Stomach smooth muscle (tissue), 2 donors: ENCODE data around the gene TNFAIP8.

Source experiments
- H3K27ac ChIP-seq: one replicate; pipeline ENCODE4 v1.7.0; 2013; ENCODE audit warnings: mild to moderate bottlenecking, low read length, inconsistent platforms
- H3K27me3 ChIP-seq, 2 donors: one replicate each; pipeline ENCODE4 v1.7.0; 2013; ENCODE audit warnings: low read length in 2 of 2; ENCODE audit not compliant: insufficient read depth in 2 of 2, control insufficient read depth in 1 of 2
- H3K36me3 ChIP-seq, 2 donors: one replicate each; pipeline ENCODE4 v1.7.0; 2013; ENCODE audit warnings: low read length in 2 of 2; ENCODE audit not compliant: control insufficient read depth in 2 of 2, insufficient read depth in 2 of 2
- H3K4me1 ChIP-seq: one replicate; pipeline ENCODE4 v1.7.0; 2013; ENCODE audit warnings: low read length; ENCODE audit not compliant: control insufficient read depth, insufficient read depth
- H3K4me3 ChIP-seq, 2 donors: one replicate each; pipeline ENCODE4 v1.7.0; 2013; ENCODE audit warnings: low read length in 2 of 2
- H3K9ac ChIP-seq, 2 donors: one replicate each; pipeline ENCODE4 v1.7.0; 2013; ENCODE audit warnings: low read length in 2 of 2, mild to moderate bottlenecking in 1 of 2
- H3K9me3 ChIP-seq, 2 donors: one replicate each; pipeline ENCODE4 v1.7.0; 2013; ENCODE audit warnings: low read length in 2 of 2; ENCODE audit not compliant: control insufficient read depth in 2 of 2
- donor health status: healthy.
- donor health status: Pancreatic carcinoma.

Gene TNFAIP8

GRCh38 chr5:119385536-119386128 lies 29.8 kb downstream of the TNFAIP8 start:
- H3K4me1 ChIP-seq, result peaks cover 16% of the 10 kb centered on the region
- no peaks in the 10 kb centered on the region for H3K36me3 ChIP-seq
- H3K9ac ChIP-seq, result no peak overlapping the region
- no peaks in the 10 kb centered on the region for H3K9me3 ChIP-seq
- H3K4me3 ChIP-seq, result no peak overlapping the region
- H3K27ac ChIP-seq, result peak overlapping the region; percentile 43
- no peaks in the 10 kb centered on the region for H3K27me3 ChIP-seq

- Histone ChIP-seq H3K4me3 (no peak overlapping the region), H3K9me3 (no peaks in the 10 kb centered on the region), H3K27ac (peak overlapping the region; percentile 43), H3K9ac (no peak overlapping the region), H3K27me3 (no peaks in the 10 kb centered on the region), H3K36me3 (no peaks in the 10 kb centered on the region), H3K4me1 (peaks cover 16% of the 10 kb centered on the region)
These were observed 31.0 kb downstream of the TNFAIP8 start for GRCh38 chr5:119386596-119387344.

- Histone ChIP-seq H3K27me3 (no peaks in the 10 kb centered on the region), H3K4me3 (no peak overlapping the region), H3K27ac (peak overlapping the region; percentile 19), H3K9me3 (no peaks in the 10 kb centered on the region), H3K36me3 (peaks cover 3 to 4% of the 10 kb centered on the region in 2 donors), H3K4me1 (peaks cover 16% of the 10 kb centered on the region), H3K9ac (no peak overlapping the region)
These were observed 32.3 kb downstream of the TNFAIP8 start for GRCh38 chr5:119387945-119388618.

GRCh38 chr5:119388619-119389190 lies 32.9 kb downstream of the TNFAIP8 start:
- Histone ChIP-seq H3K27ac (peak overlapping the region; percentile 19), H3K27me3 (no peaks in the 10 kb centered on the region), H3K9ac (no peak overlapping the region), H3K4me1 (peaks cover 16% of the 10 kb centered on the region), H3K4me3 (no peak overlapping the region), H3K36me3 (peaks cover 4% of the 10 kb centered on the region in 2 donors), H3K9me3 (no peaks in the 10 kb centered on the region)

DNA sequence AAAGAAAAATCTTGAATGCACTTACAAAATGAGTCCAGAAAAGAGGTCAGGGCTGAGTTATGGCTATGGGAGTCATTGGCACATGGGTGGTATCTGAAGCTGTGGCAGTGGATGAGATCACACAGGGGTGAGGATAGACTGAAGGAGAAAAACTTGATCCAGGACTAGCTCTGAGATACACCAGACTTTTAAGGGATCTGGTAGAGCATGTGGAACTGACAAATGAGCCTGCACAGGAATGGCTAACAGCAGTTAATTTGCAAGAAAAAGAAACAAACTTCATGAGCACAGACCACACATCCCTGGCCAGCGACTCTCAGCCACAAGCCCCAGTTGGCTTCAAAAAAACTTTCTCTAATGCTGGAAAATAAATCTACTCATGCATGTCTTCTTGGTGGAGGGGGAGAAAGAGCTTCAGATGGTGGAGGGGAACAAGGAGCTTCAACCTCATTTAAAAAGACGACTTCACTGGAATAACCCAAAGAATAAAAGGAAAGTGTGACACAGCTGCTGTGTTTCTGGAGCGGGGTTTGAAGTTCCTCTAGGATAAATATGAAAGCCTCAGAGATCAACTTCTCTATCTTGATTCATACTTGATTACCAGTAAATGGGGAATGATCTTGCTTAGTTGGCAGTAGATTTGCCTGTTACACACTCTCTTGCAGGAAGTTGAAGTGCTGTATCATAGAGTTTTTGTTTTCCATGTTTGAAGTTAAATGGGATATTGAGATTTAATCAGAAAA lies 33.6 kb downstream of the TNFAIP8 start:
- Histone ChIP-seq H3K9ac (no peak overlapping the region), H3K27me3 (no peaks in the 10 kb centered on the region), H3K27ac (peak overlapping the region; percentile 76), H3K9me3 (no peaks in the 10 kb centered on the region), H3K4me1 (peaks cover 16% of the 10 kb centered on the region), H3K36me3 (peaks cover 4% of the 10 kb centered on the region in 2 donors), H3K4me3 (peak overlapping the region in 1 of 2 donors; percentile 52)

DNA sequence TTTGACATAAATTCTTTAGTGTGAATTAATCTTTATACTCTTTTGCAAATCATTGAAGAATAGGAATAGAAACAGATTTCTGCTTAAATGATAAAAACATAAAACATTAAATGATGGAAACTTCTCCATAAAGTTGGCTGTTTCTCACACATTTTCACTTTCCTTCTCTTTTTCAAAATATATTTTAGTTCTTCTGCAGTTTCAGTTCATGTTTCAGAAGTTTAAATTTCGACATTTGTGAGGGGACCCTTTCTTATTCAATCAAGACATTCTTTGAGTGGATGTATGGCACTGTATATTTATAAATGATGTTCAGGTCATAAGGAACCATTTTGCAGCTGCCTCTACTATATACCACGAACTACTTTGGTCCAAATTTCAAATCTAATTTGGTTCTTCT lies 34.6 kb downstream of the TNFAIP8 start:
- Histone ChIP-seq H3K27me3 (no peaks in the 10 kb centered on the region), H3K27ac (no peak overlapping the region), H3K9me3 (no peaks in the 10 kb centered on the region), H3K9ac (no peak overlapping the region), H3K36me3 (peaks cover 4 to 6% of the 10 kb centered on the region in 2 donors), H3K4me1 (peaks cover 16% of the 10 kb centered on the region), H3K4me3 (no peak overlapping the region)

DNA sequence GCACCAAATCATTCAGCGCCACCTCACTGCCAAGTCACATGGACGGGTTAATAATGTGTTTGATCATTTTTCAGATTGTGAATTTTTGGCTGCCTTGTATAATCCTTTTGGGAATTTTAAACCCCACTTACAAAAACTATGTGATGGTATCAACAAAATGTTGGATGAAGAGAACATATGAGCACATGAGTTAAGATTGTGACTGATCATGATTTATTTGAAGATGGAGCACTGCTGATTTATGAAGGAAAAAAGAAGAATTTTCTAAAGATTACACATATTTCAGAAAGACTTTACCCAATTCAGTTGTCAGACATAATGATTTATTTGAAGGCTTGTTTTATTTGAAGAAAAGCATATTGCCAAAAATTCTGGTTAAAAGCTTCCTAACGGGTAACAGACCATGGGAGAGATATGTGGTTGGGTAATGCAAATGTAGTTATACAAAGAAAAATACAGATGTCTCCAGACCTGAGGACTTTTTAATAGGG lies 37.4 kb downstream of the TNFAIP8 start:
- Histone ChIP-seq H3K9ac (no peak overlapping the region), H3K27me3 (no peaks in the 10 kb centered on the region), H3K4me1 (peaks cover 14% of the 10 kb centered on the region), H3K27ac (no peak overlapping the region), H3K4me3 (no peak overlapping the region), H3K9me3 (no peaks in the 10 kb centered on the region), H3K36me3 (peaks cover 4 to 6% of the 10 kb centered on the region in 2 donors)

DNA sequence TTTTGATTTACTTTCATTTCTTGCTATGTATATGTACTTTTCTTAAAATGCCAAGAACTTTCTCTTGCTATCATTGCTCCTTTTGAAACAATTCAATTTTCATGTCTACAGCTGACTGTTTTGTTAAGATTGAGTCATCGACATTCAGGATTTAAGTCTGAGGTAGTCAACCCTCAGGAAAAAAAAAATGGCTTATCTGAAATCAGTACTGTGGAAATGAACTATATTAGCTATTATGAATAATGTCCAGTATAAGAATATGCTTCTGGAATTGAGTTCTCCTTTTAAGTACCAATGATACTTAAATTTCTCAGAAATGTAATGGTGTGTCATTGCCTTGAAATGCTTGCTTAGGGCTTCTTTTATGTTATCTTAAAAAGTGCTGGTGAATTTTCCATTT lies 37.9 kb downstream of the TNFAIP8 start:
- no peaks in the 10 kb centered on the region for H3K27me3 ChIP-seq
- H3K9me3 ChIP-seq, result no peaks in the 10 kb centered on the region
- no peak overlapping the region for H3K27ac ChIP-seq
- peaks cover 9% of the 10 kb centered on the region for H3K4me1 ChIP-seq
- H3K9ac ChIP-seq, result no peak overlapping the region
- no peak overlapping the region for H3K4me3 ChIP-seq
- peaks cover 4 to 6% of the 10 kb centered on the region in 2 donors for H3K36me3 ChIP-seq

DNA sequence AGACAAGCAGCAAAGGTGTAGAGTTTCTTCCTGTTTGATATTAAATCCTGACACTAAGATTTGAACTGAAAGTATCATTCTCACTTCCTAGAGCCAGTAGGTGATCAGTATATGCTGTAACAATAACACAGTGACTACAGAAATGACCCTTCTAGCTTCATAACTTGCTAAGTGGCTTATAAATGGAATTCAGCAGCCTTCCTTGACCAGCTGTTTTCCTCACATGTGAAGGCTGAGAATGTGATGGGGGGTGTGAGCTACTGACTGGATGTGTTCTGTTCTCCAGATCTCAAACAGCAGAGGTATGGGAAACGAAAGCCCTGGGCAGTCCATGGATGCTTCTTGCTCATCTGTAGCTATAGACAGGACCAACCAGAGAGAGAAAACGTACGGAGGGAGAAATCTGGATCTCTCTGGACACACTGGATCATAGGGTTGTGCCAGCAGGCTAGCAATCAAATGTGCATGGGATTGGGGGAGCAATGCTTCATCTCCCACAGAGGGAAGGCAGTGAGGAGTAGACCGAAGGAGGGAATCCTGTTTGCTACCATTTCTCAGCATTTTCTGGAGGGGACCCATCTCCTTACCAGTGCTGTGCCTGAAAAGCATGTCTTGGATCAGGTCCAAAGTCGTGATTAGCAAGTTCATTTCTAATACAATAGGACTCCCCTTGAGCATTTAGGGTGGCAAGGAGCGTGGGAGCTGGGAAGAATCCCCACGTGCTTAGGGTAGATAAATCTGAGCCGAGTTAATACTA lies 39.4 kb downstream of the TNFAIP8 start:
- Histone ChIP-seq H3K27ac (no peak overlapping the region), H3K4me3 (no peak overlapping the region), H3K4me1 (peaks cover 4% of the 10 kb centered on the region), H3K9me3 (no peaks in the 10 kb centered on the region), H3K9ac (no peak overlapping the region), H3K27me3 (no peaks in the 10 kb centered on the region), H3K36me3 (peaks cover 4 to 6% of the 10 kb centered on the region in 2 donors)
